ENCODE data around the gene MLLT1. TPM values are rescaled to one million over a fixed set of nuclear protein-coding genes. Genes with fewer than 3 reads are reported as not detected.

Gene MLLT1
- total RNA-seq, 1 experiment from 2014 or later = 58.3 TPM

GRCh38 chr19:6298413-6298812, 18.6 kb upstream of the MLLT1 start:
- no peak for ATAC-seq
- Histone ChIP-seq H3K27me3 (ENCODE audit: control insufficient read depth, insufficient read depth, low read length) (no peaks in the 10 kb centered on the region), H3K4me1 (ENCODE audit: control insufficient read depth, insufficient read depth, low read length) (no peaks in the 10 kb centered on the region), H3K9me3 (ENCODE audit: control insufficient read depth, insufficient read depth, low read depth, low read length) (0 out of 2 replicates have a peak, but pooled peaks cover 4% of the 10 kb centered on the region), H3K36me3 (ENCODE audit: control insufficient read depth, insufficient read depth, low read length) (no peaks in the 10 kb centered on the region), H3K4me3 (ENCODE audit: low read depth in 2 of 2, low read length in 2 of 2) (no peak overlapping the region), H3K27ac (ENCODE audit: low read length) (no peak overlapping the region)
- in situ Hi-C loops (cut with HindIII; ENCODE audit: low pct_unique_long_range_greater_than_20kb, low sequenced_read_pairs) (no loop called here), intact Hi-C loops (cut with micrococcal nuclease; ENCODE audit: unreplicated experiment) (no loop called here)
- no TSS peak for BruUV-seq (replicated peaks)
- TF ChIP-seq REST (IDR thresholded peaks at IDR 0.05; ENCODE audit: insufficient read depth in 1 of 2, low read depth in 2 of 2, low read length in 1 of 2) (no peak), SIN3A (IDR thresholded peaks at IDR 0.05; ENCODE audit: borderline replicate concordance, insufficient read depth, low read depth, low read length) (no peak), POLR2AphosphoS5 (IDR thresholded peaks at IDR 0.05; ENCODE audit: low read depth, low read length) (no peak), TCF7L2 (IDR thresholded peaks at IDR 0.05; ENCODE audit: low read depth, low read length) (no peak)
- TF ChIP-seq, protein P1, sequence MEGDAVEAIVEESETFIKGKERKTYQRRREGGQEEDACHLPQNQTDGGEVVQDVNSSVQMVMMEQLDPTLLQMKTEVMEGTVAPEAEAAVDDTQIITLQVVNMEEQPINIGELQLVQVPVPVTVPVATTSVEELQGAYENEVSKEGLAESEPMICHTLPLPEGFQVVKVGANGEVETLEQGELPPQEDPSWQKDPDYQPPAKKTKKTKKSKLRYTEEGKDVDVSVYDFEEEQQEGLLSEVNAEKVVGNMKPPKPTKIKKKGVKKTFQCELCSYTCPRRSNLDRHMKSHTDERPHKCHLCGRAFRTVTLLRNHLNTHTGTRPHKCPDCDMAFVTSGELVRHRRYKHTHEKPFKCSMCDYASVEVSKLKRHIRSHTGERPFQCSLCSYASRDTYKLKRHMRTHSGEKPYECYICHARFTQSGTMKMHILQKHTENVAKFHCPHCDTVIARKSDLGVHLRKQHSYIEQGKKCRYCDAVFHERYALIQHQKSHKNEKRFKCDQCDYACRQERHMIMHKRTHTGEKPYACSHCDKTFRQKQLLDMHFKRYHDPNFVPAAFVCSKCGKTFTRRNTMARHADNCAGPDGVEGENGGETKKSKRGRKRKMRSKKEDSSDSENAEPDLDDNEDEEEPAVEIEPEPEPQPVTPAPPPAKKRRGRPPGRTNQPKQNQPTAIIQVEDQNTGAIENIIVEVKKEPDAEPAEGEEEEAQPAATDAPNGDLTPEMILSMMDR (IDR thresholded peaks at IDR 0.05) = no peak
- DNase-seq (ENCODE audit: low read depth, low spot score) = no peak
- ChIA-PET POLR2A (interaction anchor here (0.6 kb wide), 1 partner anchor 509 kb away, joined by 5 read pairs; no protein-coding TSS in a partner anchor), CTCF (interaction anchor here (0.7 to 1.3 kb wide), 2 partner anchors 58 to 80 kb away, joined by 3 to 5 read pairs; no protein-coding TSS in a partner anchor)

DNA sequence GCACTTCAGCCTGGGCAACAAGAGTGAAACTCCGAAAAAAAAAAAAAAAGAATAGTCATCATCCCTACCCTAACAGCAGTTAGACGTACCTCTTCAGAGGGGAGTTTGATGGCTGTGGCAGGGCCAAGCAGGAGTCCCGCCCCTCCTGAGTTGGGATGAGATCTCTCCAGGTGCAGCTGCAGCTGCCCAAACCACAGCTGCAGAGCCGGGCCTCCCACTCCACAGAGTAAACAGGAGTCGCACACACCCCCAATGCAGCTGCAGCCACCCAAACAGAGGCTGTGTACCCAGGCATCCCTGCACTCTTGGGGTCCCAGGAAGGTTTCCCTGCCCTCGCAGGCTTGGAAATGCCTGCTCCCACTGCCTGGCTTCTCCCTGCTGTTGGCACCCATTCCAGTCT, 17.4 kb upstream of the MLLT1 start:
- H3K4me1 ChIP-seq (ENCODE audit: control insufficient read depth, insufficient read depth, low read length) = no peaks in the 10 kb centered on the region
- intact Hi-C loops (cut with micrococcal nuclease; ENCODE audit: unreplicated experiment) = no loop called here
- no peaks in the 10 kb centered on the region for H3K27me3 ChIP-seq (ENCODE audit: control insufficient read depth, insufficient read depth, low read length)
- in situ Hi-C loops (cut with HindIII; ENCODE audit: low pct_unique_long_range_greater_than_20kb, low sequenced_read_pairs) = no loop called here
- no peak overlapping the region for H3K27ac ChIP-seq (ENCODE audit: low read length)
- no peaks in the 10 kb centered on the region for H3K36me3 ChIP-seq (ENCODE audit: control insufficient read depth, insufficient read depth, low read length)
- no TSS peak for BruUV-seq (replicated peaks)
- TF ChIP-seq SIN3A (IDR thresholded peaks at IDR 0.05; ENCODE audit: borderline replicate concordance, insufficient read depth, low read depth, low read length) = no peak
- no peak for TF ChIP-seq REST (IDR thresholded peaks at IDR 0.05; ENCODE audit: insufficient read depth in 1 of 2, low read depth in 2 of 2, low read length in 1 of 2)
- no peak for TF ChIP-seq POLR2AphosphoS5 (IDR thresholded peaks at IDR 0.05; ENCODE audit: low read depth, low read length)
- TF ChIP-seq, protein P1 (IDR thresholded peaks at IDR 0.05) = no peak
- TF ChIP-seq TCF7L2 (IDR thresholded peaks at IDR 0.05; ENCODE audit: low read depth, low read length) = no peak
- no peak overlapping the region for H3K4me3 ChIP-seq (ENCODE audit: low read depth in 2 of 2, low read length in 2 of 2)
- POLR2A ChIA-PET = no interaction called here
- ATAC-seq (no peak), DNase-seq (ENCODE audit: low read depth, low spot score) (no peak)
- H3K9me3 ChIP-seq (ENCODE audit: control insufficient read depth, insufficient read depth, low read depth, low read length) = 0 out of 2 replicates have a peak, but pooled peaks cover 4% of the 10 kb centered on the region
- CTCF ChIA-PET = no interaction called here

All from Panc1 (cell line).